ENCODE results near the gene AGK.

DNA sequence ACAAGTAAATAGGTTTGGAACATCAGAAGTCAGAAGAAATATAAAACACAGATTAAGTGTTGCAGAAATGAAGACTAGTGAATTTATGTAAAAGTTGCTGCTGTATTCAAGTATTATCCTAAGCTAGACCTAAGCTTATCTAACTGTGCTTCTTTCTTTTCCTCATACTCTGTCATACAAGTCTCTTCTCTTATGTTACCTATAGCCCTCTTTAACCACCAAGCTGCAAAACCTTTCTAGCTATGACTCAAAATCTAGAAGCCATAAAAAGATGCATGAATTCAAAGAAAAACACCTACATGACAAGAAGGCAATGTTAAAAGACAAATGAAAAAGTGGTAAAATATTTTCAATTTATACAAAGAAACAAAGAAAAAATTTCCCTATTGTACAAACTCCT, 127.8 kb downstream of the AGK start:
- no peak for TF ChIP-seq CTCF (optimal IDR thresholded peaks at IDR 0.05 in 1 of 3, IDR thresholded peaks at IDR 0.05 in 1 of 3, conservative IDR thresholded peaks at IDR 0.05 in 1 of 3; ENCODE audit: extremely low read depth in 1 of 3, insufficient read depth in 2 of 3, low read length in 3 of 3)
- no peak for TF ChIP-seq EZH2 (IDR thresholded peaks at IDR 0.05; ENCODE audit: low read length)

Data from keratinocyte (primary cell).